ENCODE data around the gene PTGDR2.

The PTGDR2 gene

DNA sequence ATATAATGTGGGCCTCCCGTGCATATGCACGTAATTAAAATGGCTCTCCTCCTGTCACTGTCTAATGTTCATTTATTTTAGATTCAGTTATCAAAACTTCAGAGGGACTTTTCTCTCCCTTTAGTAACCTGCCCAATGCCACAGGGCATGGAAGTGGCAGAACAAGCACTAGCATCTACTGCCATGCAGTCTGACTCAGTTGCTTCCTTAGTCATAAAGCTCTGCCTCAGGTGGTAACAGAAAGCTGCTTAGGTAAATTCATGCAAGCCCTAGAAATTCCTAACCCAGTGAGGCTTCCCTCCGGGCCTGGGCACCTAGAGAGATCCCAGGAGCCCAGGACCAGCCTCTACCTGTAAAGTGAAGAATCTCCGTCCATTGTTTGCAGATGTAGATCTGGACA, 41.7 kb upstream of the PTGDR2 start:
- TF ChIP-seq, protein P1, sequence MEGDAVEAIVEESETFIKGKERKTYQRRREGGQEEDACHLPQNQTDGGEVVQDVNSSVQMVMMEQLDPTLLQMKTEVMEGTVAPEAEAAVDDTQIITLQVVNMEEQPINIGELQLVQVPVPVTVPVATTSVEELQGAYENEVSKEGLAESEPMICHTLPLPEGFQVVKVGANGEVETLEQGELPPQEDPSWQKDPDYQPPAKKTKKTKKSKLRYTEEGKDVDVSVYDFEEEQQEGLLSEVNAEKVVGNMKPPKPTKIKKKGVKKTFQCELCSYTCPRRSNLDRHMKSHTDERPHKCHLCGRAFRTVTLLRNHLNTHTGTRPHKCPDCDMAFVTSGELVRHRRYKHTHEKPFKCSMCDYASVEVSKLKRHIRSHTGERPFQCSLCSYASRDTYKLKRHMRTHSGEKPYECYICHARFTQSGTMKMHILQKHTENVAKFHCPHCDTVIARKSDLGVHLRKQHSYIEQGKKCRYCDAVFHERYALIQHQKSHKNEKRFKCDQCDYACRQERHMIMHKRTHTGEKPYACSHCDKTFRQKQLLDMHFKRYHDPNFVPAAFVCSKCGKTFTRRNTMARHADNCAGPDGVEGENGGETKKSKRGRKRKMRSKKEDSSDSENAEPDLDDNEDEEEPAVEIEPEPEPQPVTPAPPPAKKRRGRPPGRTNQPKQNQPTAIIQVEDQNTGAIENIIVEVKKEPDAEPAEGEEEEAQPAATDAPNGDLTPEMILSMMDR (IDR thresholded peaks at IDR 0.05; ENCODE audit: insufficient read depth, low read depth, low read length, missing control alignments): no peak
- DNase-seq (ENCODE audit: low read depth): no peak

GRCh38 chr11:60895687-60896086, 39.9 kb upstream of the PTGDR2 start:
- H3K4me3 ChIP-seq (ENCODE audit: low read depth, low read length): no peak overlapping the region
- TF ChIP-seq, protein P1 (IDR thresholded peaks at IDR 0.05; ENCODE audit: insufficient read depth, low read depth, low read length, missing control alignments): no peak
- DNase-seq (ENCODE audit: low read depth): no peak

More for the DNA sequence above, 41.7 kb upstream of the PTGDR2 start:
- no peak overlapping the region for H3K4me3 ChIP-seq (ENCODE audit: low read depth, low read length)

- H3K4me3 ChIP-seq (ENCODE audit: low read depth, low read length): no peak overlapping the region
- DNase-seq (ENCODE audit: low read depth): no peak
- TF ChIP-seq, protein P1 (IDR thresholded peaks at IDR 0.05; ENCODE audit: insufficient read depth, low read depth, low read length, missing control alignments): no peak
Measured at GRCh38 chr11:60891103-60891741, 35.5 kb upstream of the PTGDR2 start.

DNA sequence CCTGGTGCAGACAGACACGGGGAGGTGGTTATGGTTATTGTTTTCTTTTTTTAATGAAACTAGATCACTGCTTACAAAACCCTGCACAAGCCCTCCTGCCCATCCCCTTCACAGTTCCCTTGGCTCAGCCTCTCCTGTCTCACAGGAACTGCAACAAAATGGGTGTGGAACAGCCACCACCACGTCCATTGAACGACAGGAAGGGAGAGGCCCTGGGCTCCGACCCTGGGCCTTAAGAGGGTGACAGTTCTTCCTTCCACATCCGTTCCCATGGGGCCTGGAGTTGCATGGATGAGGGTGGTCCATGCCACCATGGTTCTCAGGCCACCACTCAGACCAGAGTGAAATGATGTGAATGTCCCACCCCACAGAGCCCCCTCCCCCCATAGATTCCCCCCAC, 34.9 kb upstream of the PTGDR2 start:
- no peak overlapping the region for H3K4me3 ChIP-seq (ENCODE audit: low read depth, low read length)
- DNase-seq (ENCODE audit: low read depth): no peak
- TF ChIP-seq, protein P1 (IDR thresholded peaks at IDR 0.05; ENCODE audit: insufficient read depth, low read depth, low read length, missing control alignments): no peak

DNA sequence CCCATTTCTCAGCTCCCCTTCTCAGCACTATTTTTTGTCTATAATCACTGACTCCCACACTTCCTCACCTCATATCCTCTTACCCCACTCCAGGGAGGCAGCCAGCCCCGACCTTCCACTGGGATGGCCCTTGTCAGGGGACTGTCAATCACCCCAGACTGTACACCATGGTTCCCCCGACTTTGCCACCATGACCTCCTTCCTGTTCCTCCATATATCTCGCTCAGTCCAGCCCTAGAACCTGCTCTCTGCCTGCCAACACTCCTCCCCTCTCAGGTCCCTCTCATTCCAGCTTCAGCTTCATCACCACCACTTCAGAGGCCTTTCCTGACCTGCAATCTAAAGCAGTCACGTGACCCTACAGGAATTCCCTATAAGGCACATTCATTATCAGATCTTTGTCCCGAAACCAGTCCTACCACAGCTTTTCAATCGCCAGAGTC, 34.1 kb upstream of the PTGDR2 start:
- H3K4me3 ChIP-seq (ENCODE audit: low read depth, low read length): no peak overlapping the region
- TF ChIP-seq, protein P1 (IDR thresholded peaks at IDR 0.05; ENCODE audit: insufficient read depth, low read depth, low read length, missing control alignments): no peak
- DNase-seq (ENCODE audit: low read depth): no peak

- no peak overlapping the region for H3K4me3 ChIP-seq (ENCODE audit: low read depth, low read length)
- TF ChIP-seq, protein P1 (IDR thresholded peaks at IDR 0.05; ENCODE audit: insufficient read depth, low read depth, low read length, missing control alignments): peak; percentile 52
- peak; percentile 54 for DNase-seq (ENCODE audit: low read depth)
Measured at GRCh38 chr11:60887556-60887955, 31.8 kb upstream of the PTGDR2 start.
